ENCODE data around the gene PHLPP1.

- TF ChIP-seq CTCF (IDR thresholded peaks at IDR 0.05) (no peak), POLR2A (IDR thresholded peaks at IDR 0.05) (no peak)
Observed at GRCh38 chr18:62987859-62988258, 272.5 kb downstream of the PHLPP1 start.
